ENCODE results near the gene NCAPG2.
"Not testable (repeated sequence)": the region's sequence is repeated elsewhere in the genome, so short reads cannot be mapped to it uniquely, and the experiment has no call there.

The NCAPG2 gene

DNA sequence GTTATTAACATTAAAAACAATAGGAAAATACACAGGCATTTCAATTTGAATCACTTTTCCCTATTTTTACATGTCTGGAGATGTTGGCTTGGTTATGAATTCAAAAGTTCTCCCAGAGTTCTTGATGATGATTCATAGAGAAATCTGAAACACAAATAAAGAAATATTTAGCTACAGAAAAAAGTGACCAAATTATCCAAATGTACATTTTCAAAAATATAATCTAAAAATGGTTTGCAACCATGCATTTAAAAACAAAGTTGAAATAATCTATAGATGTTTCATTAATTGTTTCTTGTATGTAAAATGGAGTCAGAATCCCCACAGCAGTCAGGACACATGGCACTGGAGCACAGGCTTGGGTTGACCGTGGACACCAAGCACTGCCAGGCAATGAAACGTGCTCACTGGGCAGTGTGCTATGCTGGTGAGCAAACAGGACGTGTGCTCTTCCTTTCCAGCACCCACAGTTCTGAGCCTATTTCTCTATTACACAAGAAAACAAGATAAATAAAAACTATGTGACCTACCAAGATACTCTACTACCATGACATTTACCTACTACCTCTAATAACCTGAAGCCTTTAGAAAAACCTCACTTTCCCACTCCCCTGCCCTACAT lies 72.9 kb downstream of the NCAPG2 start:
- Histone ChIP-seq H3K79me2 (no peaks in the 10 kb centered on the region), H3K4me2 (ENCODE audit: low read length) (no peak overlapping the region), H3K4me1 (no peaks in the 10 kb centered on the region), H3K27ac (no peak overlapping the region), H2AFZ (no peak overlapping the region), H3K27me3 (ENCODE audit: control insufficient read depth, insufficient read depth, low read length) (no peaks in the 10 kb centered on the region), H3K9ac (no peak overlapping the region), H3K36me3 (ENCODE audit: control insufficient read depth, insufficient read depth, low read length) (no peaks in the 10 kb centered on the region), H3K4me3 (ENCODE audit: low read depth, low read length) (no peak overlapping the region), H3K9me3 (ENCODE audit: control insufficient read depth, low read length) (no peaks in the 10 kb centered on the region)
- TF ChIP-seq, protein P1, sequence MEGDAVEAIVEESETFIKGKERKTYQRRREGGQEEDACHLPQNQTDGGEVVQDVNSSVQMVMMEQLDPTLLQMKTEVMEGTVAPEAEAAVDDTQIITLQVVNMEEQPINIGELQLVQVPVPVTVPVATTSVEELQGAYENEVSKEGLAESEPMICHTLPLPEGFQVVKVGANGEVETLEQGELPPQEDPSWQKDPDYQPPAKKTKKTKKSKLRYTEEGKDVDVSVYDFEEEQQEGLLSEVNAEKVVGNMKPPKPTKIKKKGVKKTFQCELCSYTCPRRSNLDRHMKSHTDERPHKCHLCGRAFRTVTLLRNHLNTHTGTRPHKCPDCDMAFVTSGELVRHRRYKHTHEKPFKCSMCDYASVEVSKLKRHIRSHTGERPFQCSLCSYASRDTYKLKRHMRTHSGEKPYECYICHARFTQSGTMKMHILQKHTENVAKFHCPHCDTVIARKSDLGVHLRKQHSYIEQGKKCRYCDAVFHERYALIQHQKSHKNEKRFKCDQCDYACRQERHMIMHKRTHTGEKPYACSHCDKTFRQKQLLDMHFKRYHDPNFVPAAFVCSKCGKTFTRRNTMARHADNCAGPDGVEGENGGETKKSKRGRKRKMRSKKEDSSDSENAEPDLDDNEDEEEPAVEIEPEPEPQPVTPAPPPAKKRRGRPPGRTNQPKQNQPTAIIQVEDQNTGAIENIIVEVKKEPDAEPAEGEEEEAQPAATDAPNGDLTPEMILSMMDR (IDR thresholded peaks at IDR 0.05): no peak

DNA sequence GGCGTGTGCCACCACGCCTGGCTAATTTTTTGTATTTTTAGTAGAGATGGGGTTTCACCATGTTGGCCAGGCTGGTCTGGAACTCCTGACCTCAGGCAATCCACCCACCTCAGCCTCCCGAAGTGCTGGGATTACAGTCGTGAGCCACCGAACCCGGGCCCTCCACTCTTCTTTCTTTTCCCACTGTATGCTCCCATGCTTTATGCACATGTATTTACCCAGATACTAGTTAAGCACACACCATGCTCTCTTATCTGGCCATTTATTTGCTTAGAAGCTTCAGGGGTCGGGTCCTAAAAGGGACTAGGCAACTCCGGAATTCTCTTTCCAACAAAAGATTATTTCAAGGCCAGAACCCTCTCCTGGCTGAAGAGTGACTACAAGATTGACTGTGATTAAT lies 78.3 kb downstream of the NCAPG2 start:
- H3K9me3 ChIP-seq (ENCODE audit: control insufficient read depth, low read length); H3K36me3 ChIP-seq (ENCODE audit: control insufficient read depth, insufficient read depth, low read length): not testable (repeated sequence)

DNA sequence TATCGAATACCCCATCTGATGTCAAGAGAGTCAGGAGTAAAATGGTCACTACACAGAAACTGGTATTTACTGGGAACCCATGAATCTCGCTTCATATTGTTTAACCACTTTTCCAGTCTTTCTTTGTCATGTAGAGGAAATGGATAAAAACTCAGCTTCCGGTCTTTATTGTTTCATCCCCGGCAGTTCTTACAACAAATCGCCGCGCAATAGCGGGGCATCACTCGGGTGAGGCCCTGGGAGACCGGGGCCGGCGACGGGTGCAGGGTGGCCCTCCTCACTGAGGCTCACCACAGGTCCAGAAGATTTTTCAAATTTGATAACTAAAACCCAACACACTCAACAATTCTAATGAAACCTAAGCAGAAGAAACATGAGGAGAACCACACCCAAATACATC lies 81.4 kb downstream of the NCAPG2 start:
- Histone ChIP-seq H3K79me2 (no peaks in the 10 kb centered on the region), H3K9me3 (ENCODE audit: control insufficient read depth, low read length) (no peaks in the 10 kb centered on the region), H3K27ac (no peak overlapping the region), H3K9ac (no peak overlapping the region), H3K4me1 (no peaks in the 10 kb centered on the region), H2AFZ (no peak overlapping the region), H3K27me3 (ENCODE audit: control insufficient read depth, insufficient read depth, low read length) (no peaks in the 10 kb centered on the region), H3K4me2 (ENCODE audit: low read length) (no peak overlapping the region), H3K36me3 (ENCODE audit: control insufficient read depth, insufficient read depth, low read length) (no peaks in the 10 kb centered on the region), H3K4me3 (ENCODE audit: low read depth, low read length) (no peak overlapping the region)
- TF ChIP-seq, protein P1 (IDR thresholded peaks at IDR 0.05): no peak

More for the DNA sequence above, 78.3 kb downstream of the NCAPG2 start:
- not testable (repeated sequence) for H2AFZ ChIP-seq; H3K4me2 ChIP-seq (ENCODE audit: low read length); H3K9ac ChIP-seq; H3K4me1 ChIP-seq; H3K79me2 ChIP-seq; H3K4me3 ChIP-seq (ENCODE audit: low read depth, low read length); H3K27ac ChIP-seq; H3K27me3 ChIP-seq (ENCODE audit: control insufficient read depth, insufficient read depth, low read length)

DNA sequence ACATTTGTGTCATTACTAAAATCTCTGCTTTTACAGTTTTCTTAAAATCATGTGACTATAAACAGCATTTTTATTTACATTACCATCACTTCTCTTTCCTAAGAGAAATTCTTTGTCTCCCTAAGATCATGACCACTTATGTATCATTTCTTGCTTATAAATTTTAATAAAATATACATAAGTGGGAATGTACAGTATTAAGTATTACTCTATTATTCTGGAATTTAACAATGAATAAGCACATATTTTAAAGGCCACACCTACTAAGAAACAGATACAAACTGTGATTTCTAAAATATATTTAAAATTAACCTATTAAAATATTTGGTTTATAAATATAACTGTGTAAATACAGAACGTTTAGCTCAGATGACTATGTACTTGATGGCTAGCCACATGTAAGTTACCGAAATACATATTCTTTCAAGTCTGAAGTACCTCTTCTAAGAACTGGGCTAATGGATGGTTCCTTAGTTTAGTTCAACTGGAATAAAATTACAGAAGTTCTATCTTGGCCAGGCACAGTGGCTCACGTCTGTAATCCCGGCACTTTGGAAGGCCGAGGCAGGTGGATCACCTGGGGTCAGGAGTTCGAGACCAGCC lies 83.7 kb downstream of the NCAPG2 start:
- Histone ChIP-seq H3K27ac (no peak overlapping the region), H3K4me2 (ENCODE audit: low read length) (no peak overlapping the region), H3K79me2 (no peaks in the 10 kb centered on the region)

DNA sequence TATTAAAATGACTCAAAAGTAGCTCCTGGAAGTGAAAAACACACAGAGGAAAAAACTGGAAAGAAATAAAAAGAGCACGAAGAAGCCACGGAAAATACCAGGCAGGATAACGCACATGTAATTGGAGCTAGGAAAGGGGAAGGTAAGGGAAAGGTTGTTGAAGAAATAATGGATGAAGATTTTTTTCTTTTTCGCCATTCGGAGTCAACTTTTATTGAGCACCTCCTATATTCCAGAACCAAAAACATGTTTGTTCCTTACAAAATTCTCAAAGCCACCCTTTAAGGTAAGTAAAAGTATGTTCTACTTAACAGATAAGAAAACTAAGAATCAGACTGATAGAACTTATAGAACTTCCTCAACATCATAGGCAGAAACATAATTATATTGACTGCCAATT lies 84.2 kb downstream of the NCAPG2 start:
- no peak overlapping the region for H2AFZ ChIP-seq
- no peaks in the 10 kb centered on the region for H3K36me3 ChIP-seq (ENCODE audit: control insufficient read depth, insufficient read depth, low read length)
- no peaks in the 10 kb centered on the region for H3K4me1 ChIP-seq
- H3K9ac ChIP-seq: no peak overlapping the region
- no peak overlapping the region for H3K4me3 ChIP-seq (ENCODE audit: low read depth, low read length)
- no peak overlapping the region for H3K4me2 ChIP-seq (ENCODE audit: low read length)
- no peaks in the 10 kb centered on the region for H3K27me3 ChIP-seq (ENCODE audit: control insufficient read depth, insufficient read depth, low read length)
- TF ChIP-seq, protein P1 (IDR thresholded peaks at IDR 0.05): no peak
- H3K9me3 ChIP-seq (ENCODE audit: control insufficient read depth, low read length): no peaks in the 10 kb centered on the region
- no peaks in the 10 kb centered on the region for H3K79me2 ChIP-seq
- H3K27ac ChIP-seq: no peak overlapping the region

More for the DNA sequence above, 83.7 kb downstream of the NCAPG2 start:
- no peak overlapping the region for H2AFZ ChIP-seq
- TF ChIP-seq, protein P1 (IDR thresholded peaks at IDR 0.05): no peak
- no peak overlapping the region for H3K4me3 ChIP-seq (ENCODE audit: low read depth, low read length)
- H3K36me3 ChIP-seq (ENCODE audit: control insufficient read depth, insufficient read depth, low read length): no peaks in the 10 kb centered on the region
- no peaks in the 10 kb centered on the region for H3K27me3 ChIP-seq (ENCODE audit: control insufficient read depth, insufficient read depth, low read length)
- no peaks in the 10 kb centered on the region for H3K4me1 ChIP-seq
- H3K9me3 ChIP-seq (ENCODE audit: control insufficient read depth, low read length): no peaks in the 10 kb centered on the region
- no peak overlapping the region for H3K9ac ChIP-seq
